GM12878 (cell line): Measurements from ENCODE around the gene NLRP9. TPM values are rescaled to one million over a fixed set of nuclear protein-coding genes. Genes with fewer than 3 reads are reported as not detected.

Source experiments
- ATAC-seq: fragments of 200-7000 bp; cut with Tn5 transposase; 3 replicates; pipeline ENCODE4 v1.9.1; 2020; ENCODE audit warnings: mild to moderate bottlenecking, moderate library complexity
- BruUV-seq: library from RNA; stranded (reverse); fragments of 400-500 nt; replicated peaks from 2 replicates; lab custom pipeline; 2021; lab: Mats Ljungman, UMichigan
- CTCF ChIA-PET: fragments of 300-600 bp; sonication (Branson Sonifier 250); formaldehyde crosslinking; extraction: SDS; loops from one replicate; lab custom pipeline; 2021; ENCODE audit warnings: inconsistent platforms; lab: Yijun Ruan, JAX
- POLR2A ChIA-PET: fragments of 350-600 bp; formaldehyde crosslinking; extraction: SDS; loops from one replicate; lab custom pipeline; 2021; ENCODE audit warnings: inconsistent platforms; lab: Charles Lee
- RAD21 ChIA-PET: fragments of 300-600 bp; sonication (Branson Sonifier 250); formaldehyde crosslinking; loops from one replicate; lab custom pipeline; 2023; ENCODE audit warnings: antibody characterized with exemption; ENCODE audit not compliant: unreplicated experiment; lab: Charles Lee
- SMC1A ChIA-PET: fragments of 300-600 bp; sonication (Branson Sonifier 250); formaldehyde crosslinking; loops from one replicate; lab custom pipeline; 2023; ENCODE audit not compliant: unreplicated experiment, uncharacterized antibody; lab: Charles Lee
- DNase-seq: peaks from one replicate; pipeline ENCODE4 v3.0.0-alpha.2; 2011; ENCODE audit warnings: low read depth, low spot score
- FAIRE-seq: peaks from 3 replicates; lab custom pipeline; 2011; peaks lifted over from hg19 to GRCh38; lab: Jason Lieb, UNC
- H2AFZ ChIP-seq: 2 replicates; pipeline ENCODE4 v1.6.0; 2011; ENCODE audit warnings: low read depth, low read length, control low read depth; ENCODE audit not compliant: control insufficient read depth
- H3K27ac ChIP-seq: 2 replicates; pipeline ENCODE4 v1.5.1; 2011; ENCODE audit warnings: control low read depth; ENCODE audit not compliant: control insufficient read depth, insufficient read depth
- H3K27me3 ChIP-seq, 2 experiments: replicated peaks in 1 of 2; 2 replicates each; pipeline versions ENCODE4 v1.6.0 to v1.6.1; 2011; ENCODE audit warnings: low read length in 1 of 2; ENCODE audit not compliant: control insufficient read depth in 2 of 2, insufficient read depth in 2 of 2
- H3K36me3 ChIP-seq, 2 experiments: 2 replicates each; pipeline ENCODE4 v1.5.1; 2011; ENCODE audit warnings: low read length in 1 of 2; ENCODE audit not compliant: control insufficient read depth in 2 of 2, insufficient read depth in 2 of 2
- H3K4me1 ChIP-seq: 2 replicates; pipeline ENCODE4 v1.6.1; 2011; ENCODE audit warnings: mild to moderate bottlenecking, low read length, moderate library complexity, mixed read lengths; ENCODE audit not compliant: control insufficient read depth, insufficient read depth
- H3K4me2 ChIP-seq: 2 replicates; pipeline ENCODE4 v1.6.0; 2011; ENCODE audit warnings: control low read depth; ENCODE audit not compliant: control insufficient read depth, insufficient read depth
- H3K4me3 ChIP-seq: fragments of 200-600 bp; sonication (generic); 2 replicates; pipeline ENCODE4 v1.5.1; 2016
- H3K79me2 ChIP-seq: 2 replicates; pipeline ENCODE4 v1.6.0; 2011; ENCODE audit warnings: low read length; ENCODE audit not compliant: control insufficient read depth, insufficient read depth
- H3K9ac ChIP-seq: 2 replicates; pipeline ENCODE4 v1.8.0; 2011; ENCODE audit warnings: low read length, control low read depth, mixed read lengths; ENCODE audit not compliant: control insufficient read depth, insufficient read depth
- H3K9me3 ChIP-seq: replicated peaks from 3 replicates; pipeline ENCODE4 v1.5.1; 2011; ENCODE audit warnings: mild to moderate bottlenecking, low read length; ENCODE audit not compliant: control insufficient read depth, insufficient read depth
- H4K20me1 ChIP-seq: 2 replicates; pipeline ENCODE4 v1.6.0; 2011; ENCODE audit not compliant: control insufficient read depth, insufficient read depth
- POLR2A ChIP-seq: IDR thresholded peaks from 2 replicates; pipeline ENCODE4 v1.6.1; 2011; ENCODE audit warnings: low read depth, mild to moderate bottlenecking, low read length
- POLR2AphosphoS5 ChIP-seq: IDR thresholded peaks from 2 replicates; pipeline ENCODE4 v1.6.1; 2011; ENCODE audit warnings: mild to moderate bottlenecking, low read length, inconsistent platforms
- STAT3 ChIP-seq: IDR thresholded peaks from 2 replicates; pipeline ENCODE4 v1.6.1; 2011; ENCODE audit warnings: low read depth, low read length, improper control_type of control experiment
- WGBS: methylation state at CpG from one replicate; pipeline ENCODE4 v1.1.6; 2016; ENCODE audit warnings: low lambda C conversion rate; ENCODE audit not compliant: insufficient replicate concordance, insufficient coverage; ENCODE audit errors: missing lambda C conversion rate; 5-methylcytosine and 5-hydroxymethylcytosine counted together
- in situ Hi-C: fragments of 300-500 bp; cut with MboI; formaldehyde crosslinking; loops from 9 replicates; pipeline ENCODE4 v1.14.3; 2018; ENCODE audit warnings: mixed read lengths
- intact Hi-C: fragments of 100-400 bp; cut with micrococcal nuclease; formaldehyde crosslinking; loops from one replicate; pipeline ENCODE4 v1.14.2; 2022; ENCODE audit not compliant: unreplicated experiment
- polyA plus RNA-seq, 11 experiments: library from polyadenylated mRNA; depleted of rRNA in 4 of 11; unstranded in 6 of 11; stranded (reverse) in 5 of 11; fragments of >200 nt; fragmentation: Nextera tagmentation in 4 of 11; fragmentation: Illumina TruSeq in 1 of 11; extraction: Ambion mirVana in 4 of 11; extraction: Trizol in 1 of 11; gene quantifications; 1 replicate in 1 of 11; 2 replicates in 10 of 11; pipeline versions ENCODE4 v1.2.1 to v1.2.3, GENCODE V29; 2011 to 2016; ENCODE audit warnings: inconsistent platforms in 2 of 11, missing spikeins in 2 of 11, low read depth in 1 of 11
- total RNA-seq, 4 experiments: library from RNA; depleted of rRNA in 3 of 4; stranded (reverse); fragments of >200 nt in 3 of 4; fragmentation: Illumina TruSeq in 1 of 4; extraction: Trizol in 1 of 4; gene quantifications; 2 replicates each; pipeline versions ENCODE4 v1.2.1 to v1.2.3, GENCODE V29; 2013 to 2021

Gene NLRP9
- total and polyA plus RNA-seq, 10 of the 15 experiments (the other 5 are each of a cell fraction or from before 2014, with no cell fraction given) = not detected

GRCh38 chr19:55670280-55671053, 67.7 kb downstream of the NLRP9 start:
- TF ChIP-seq STAT3 (no peak), POLR2A (peak; percentile 55), POLR2AphosphoS5 (peak; percentile 41; the same call in 1 of the 2 replicates)
- peak; percentile 41 for FAIRE-seq

More at GRCh38 chr19:55670280-55671053, 67.7 kb downstream of the NLRP9 start:
- no TSS peak for BruUV-seq
- RAD21 ChIA-PET = interaction anchor here (1.5 to 1.9 kb wide), 2 partner anchors 13 to 38 kb away, joined by 9 to 11 read pairs; no protein-coding TSS in a partner anchor
- Histone ChIP-seq H4K20me1 (peaks cover 16% of the 10 kb centered on the region), H3K4me2 (no peak overlapping the region), H3K4me1 (no peaks in the 10 kb centered on the region; the same call in 1 of the 2 replicates), H3K9ac (no peak overlapping the region), H3K27ac (no peak overlapping the region), H3K27me3 (no peaks in the 10 kb centered on the region), H3K4me3 (no peak overlapping the region), H2AFZ (no peak overlapping the region), H3K9me3 (no peaks in the 10 kb centered on the region), H3K36me3 (peaks cover 26 to 47% of the 10 kb centered on the region in 2 experiments), H3K79me2 (peaks cover 21% of the 10 kb centered on the region)
- ATAC-seq (no peak), DNase-seq (no peak)
- CTCF ChIA-PET = interaction anchor here (1.4 to 3.6 kb wide), 3 partner anchors 14 to 38 kb away, joined by 10 to 33 read pairs (median 14); no protein-coding TSS in a partner anchor
- WGBS = 83% methylated on average over 23 of the region's 23 CpGs
- POLR2A ChIA-PET = interaction anchor here (0.6 to 1.2 kb wide), 3 partner anchors 14 to 1499 kb away, joined by 3 to 5 read pairs (median 4); no protein-coding TSS in a partner anchor
- in situ Hi-C loops (loop anchor here (25.0 kb wide), 1 partner anchor 1533 kb away; the partner anchor contains the start of gene CNOT3), intact Hi-C loops (no loop called here)
- SMC1A ChIA-PET = interaction anchor here (1.4 to 1.6 kb wide), 2 partner anchors 13 to 38 kb away, joined by 6 to 15 read pairs; no protein-coding TSS in a partner anchor
